Hepatocyte (in vitro differentiated cells): ENCODE measurements around the gene FAM78A.

Experiments
- EZH2 ChIP-seq: fragments of 200-600 bp; sonication (generic); IDR thresholded peaks from 2 replicates; pipeline ENCODE4 v1.6.1; 2016; ENCODE audit warnings: antibody characterized with exemption, mild to moderate bottlenecking, borderline replicate concordance
- TF ChIP-seq, protein P1 (sequence below): fragments of 200-600 bp; sonication (generic); IDR thresholded peaks from 2 replicates; pipeline ENCODE4 v1.5.1; 2016; ENCODE audit warnings: antibody characterized with exemption, mild to moderate bottlenecking; ENCODE audit not compliant: poor library complexity

DNA sequence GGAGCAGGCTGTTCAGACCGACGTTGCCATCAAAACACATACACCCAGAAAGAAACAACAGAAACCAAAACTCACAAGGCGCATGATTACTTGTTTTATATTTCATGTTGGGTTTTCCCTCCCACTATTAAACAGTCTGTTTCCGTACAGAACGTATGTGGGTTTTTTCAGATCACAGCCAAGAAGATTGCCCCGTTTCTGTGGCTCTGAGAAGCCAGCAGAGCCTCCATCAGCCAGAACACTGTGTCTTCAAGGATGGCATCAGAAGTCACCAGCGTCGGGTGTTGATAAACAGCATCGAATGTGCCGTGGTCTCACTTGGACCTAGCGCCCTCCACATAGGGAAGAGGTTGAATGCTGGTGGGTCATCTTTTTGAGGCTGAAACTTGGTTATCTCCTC is 42.8 kb downstream of the FAM78A start:
- TF ChIP-seq, protein P1, sequence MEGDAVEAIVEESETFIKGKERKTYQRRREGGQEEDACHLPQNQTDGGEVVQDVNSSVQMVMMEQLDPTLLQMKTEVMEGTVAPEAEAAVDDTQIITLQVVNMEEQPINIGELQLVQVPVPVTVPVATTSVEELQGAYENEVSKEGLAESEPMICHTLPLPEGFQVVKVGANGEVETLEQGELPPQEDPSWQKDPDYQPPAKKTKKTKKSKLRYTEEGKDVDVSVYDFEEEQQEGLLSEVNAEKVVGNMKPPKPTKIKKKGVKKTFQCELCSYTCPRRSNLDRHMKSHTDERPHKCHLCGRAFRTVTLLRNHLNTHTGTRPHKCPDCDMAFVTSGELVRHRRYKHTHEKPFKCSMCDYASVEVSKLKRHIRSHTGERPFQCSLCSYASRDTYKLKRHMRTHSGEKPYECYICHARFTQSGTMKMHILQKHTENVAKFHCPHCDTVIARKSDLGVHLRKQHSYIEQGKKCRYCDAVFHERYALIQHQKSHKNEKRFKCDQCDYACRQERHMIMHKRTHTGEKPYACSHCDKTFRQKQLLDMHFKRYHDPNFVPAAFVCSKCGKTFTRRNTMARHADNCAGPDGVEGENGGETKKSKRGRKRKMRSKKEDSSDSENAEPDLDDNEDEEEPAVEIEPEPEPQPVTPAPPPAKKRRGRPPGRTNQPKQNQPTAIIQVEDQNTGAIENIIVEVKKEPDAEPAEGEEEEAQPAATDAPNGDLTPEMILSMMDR = no peak
- no peak for TF ChIP-seq EZH2
